K562 (cell line): ENCODE results near the gene CREG2.

ENCODE experiments used
- ARID4B ChIP-seq: sonication (generic); formaldehyde crosslinking; IDR thresholded peaks from 2 replicates; pipeline ENCODE4 v1.8.0; 2022; ENCODE audit warnings: mild to moderate bottlenecking, missing genetic modification reagents
- EP300 ChIP-seq: IDR thresholded peaks from 2 replicates; pipeline ENCODE4 v1.6.1; 2012; ENCODE audit warnings: low read length, improper control_type of control experiment
- GABPA ChIP-seq: fragments of 200-800 bp; sonication (Bioruptor generic); conservative IDR thresholded peaks from 2 replicates; pipeline ENCODE4 v1.6.1; 2016; ENCODE audit warnings: low read depth, missing genetic modification characterization, missing compliant biosample characterization
- NONO ChIP-seq, 2 experiments: fragments of 200-400 bp in 1 of 2; fragments of 450-650 bp in 1 of 2; formaldehyde crosslinking in 1 of 2; IDR thresholded peaks; 2 replicates each; pipeline ENCODE4 v1.6.1; 2017; ENCODE audit warnings: low read depth in 2 of 2, mild to moderate bottlenecking in 2 of 2, moderate library complexity in 2 of 2, low read length in 1 of 2
- RUNX1 ChIP-seq: sonication (generic); IDR thresholded peaks from 2 replicates; pipeline ENCODE4 v1.6.1; 2016; ENCODE audit warnings: antibody characterized with exemption, low read depth
- SIN3A ChIP-seq, 2 experiments: fragments of 150-350 bp in 1 of 2; IDR thresholded peaks; 2 replicates each; pipeline ENCODE4 v1.6.1; 2011 to 2016; ENCODE audit warnings: borderline replicate concordance in 2 of 2, low read depth in 2 of 2, low read length in 2 of 2, mild to moderate bottlenecking in 2 of 2, moderate library complexity in 2 of 2; ENCODE audit not compliant: control insufficient read depth in 1 of 2
- SP1 ChIP-seq: sonication (generic); formaldehyde crosslinking; IDR thresholded peaks from 2 replicates; pipeline ENCODE4 v1.8.1; 2022; ENCODE audit warnings: mild to moderate bottlenecking, missing genetic modification reagents
- ZNF274 ChIP-seq: IDR thresholded peaks from 2 replicates; pipeline ENCODE4 v1.6.1; 2011; ENCODE audit warnings: low read depth, mild to moderate bottlenecking, low read length, moderate library complexity, borderline replicate concordance
- ZNF780A ChIP-seq: fragments of 250-450 bp; sonication (Bioruptor Pico); IDR thresholded peaks from 2 replicates; pipeline ENCODE4 v1.5.0; 2021; ENCODE audit warnings: mild to moderate bottlenecking

- no peak for TF ChIP-seq EP300
- no peak for TF ChIP-seq GABPA
- no peak for TF ChIP-seq RUNX1
- TF ChIP-seq SP1 (CRISPR knock-in tag) = no peak
- TF ChIP-seq SIN3A (IDR thresholded peaks at IDR 0.05; ENCODE audit: borderline replicate concordance in 2 of 2, control insufficient read depth in 1 of 2, low read depth in 2 of 2, low read length in 2 of 2) = no peak
- no peak for TF ChIP-seq ARID4B
- no peak for TF ChIP-seq ZNF780A (CRISPR knock-in tag)
- no peak for TF ChIP-seq NONO (IDR thresholded peaks at IDR 0.05; ENCODE audit: low read depth in 2 of 2, low read length in 1 of 2)
- no peak for TF ChIP-seq ZNF274
These were observed 12.3 kb downstream of the CREG2 start for GRCh38 chr2:101374821-101375561.
